Muscle of leg (tissue), 11 donors: ENCODE data around the gene ASTN2. TPM values are rescaled to one million over a fixed set of nuclear protein-coding genes. Genes with fewer than 3 reads are reported as not detected.

Experiments
- DNase-seq: peaks from one replicate; pipeline ENCODE4 v3.0.0; 2013
- H3K27ac ChIP-seq: one replicate; pipeline ENCODE4 v1.5.1; 2013; ENCODE audit warnings: mild to moderate bottlenecking, low read length, control low read depth
- H3K27me3 ChIP-seq: one replicate; pipeline ENCODE4 v1.6.1; 2013; ENCODE audit warnings: low read length; ENCODE audit not compliant: control insufficient read depth, insufficient read depth
- H3K36me3 ChIP-seq: one replicate; pipeline ENCODE4 v1.6.1; 2013; ENCODE audit warnings: low read length; ENCODE audit not compliant: control insufficient read depth, insufficient read depth
- H3K4me1 ChIP-seq: one replicate; pipeline ENCODE4 v1.6.1; 2013; ENCODE audit warnings: low read length; ENCODE audit not compliant: control insufficient read depth, insufficient read depth
- H3K4me3 ChIP-seq: one replicate; pipeline ENCODE4 v1.5.1; 2013; ENCODE audit warnings: low read length, control low read depth
- H3K9me3 ChIP-seq: replicated peaks from 2 replicates; pipeline ENCODE4 v1.6.1; 2013; ENCODE audit warnings: low read depth, low read length; ENCODE audit not compliant: control insufficient read depth
- WGBS: methylation state at CpG from one replicate; pipeline ENCODE4 v1.1.5; 2013; ENCODE audit warnings: missing lambda C conversion rate; ENCODE audit not compliant: insufficient coverage; 5-methylcytosine and 5-hydroxymethylcytosine counted together
- polyA plus RNA-seq, 8 donors: library from polyadenylated mRNA; unstranded; fragments of 120-200 nt; gene quantifications; one replicate each; pipeline versions ENCODE4 v1.2.1 to v1.2.3, GENCODE V29; 2013; ENCODE audit warnings: inconsistent platforms in 1 of 8, low replicate concordance in 1 of 8; ENCODE audit not compliant: insufficient read length in 8 of 8, insufficient read depth in 1 of 8
- total RNA-seq: library from RNA; stranded (reverse); fragments of 120-200 nt; gene quantifications from one replicate; pipeline ENCODE4 v1.2.4, GENCODE V29; 2013

ASTN2 gene
- total and polyA plus RNA-seq, 9 donors, result 2.7 to 10.9 (median 4.4) TPM

GRCh38 chr9:117307701-117308100 lies 107.2 kb downstream of the ASTN2 start:
- DNase-seq, result no peak
- Histone ChIP-seq H3K36me3 (no peaks in the 10 kb centered on the region), H3K9me3 (no peaks in the 10 kb centered on the region), H3K27ac (no peak overlapping the region), H3K4me3 (no peak overlapping the region), H3K27me3 (no peaks in the 10 kb centered on the region), H3K4me1 (no peaks in the 10 kb centered on the region)
- 0% methylated on average over 1 of the region's 3 CpGs for WGBS

- 75% methylated on average over 2 of the region's 3 CpGs for WGBS
Observed at GRCh38 chr9:117306032-117306431, 108.8 kb downstream of the ASTN2 start.

GRCh38 chr9:117305454-117305853 lies 109.4 kb downstream of the ASTN2 start:
- H3K9me3 ChIP-seq, result no peaks in the 10 kb centered on the region
- no peak overlapping the region for H3K4me3 ChIP-seq
- 80% methylated on average over 1 of the region's 2 CpGs for WGBS
- DNase-seq, result no peak
- no peaks in the 10 kb centered on the region for H3K36me3 ChIP-seq
- no peaks in the 10 kb centered on the region for H3K27me3 ChIP-seq
- no peak overlapping the region for H3K27ac ChIP-seq
- no peaks in the 10 kb centered on the region for H3K4me1 ChIP-seq

More at GRCh38 chr9:117306032-117306431, 108.8 kb downstream of the ASTN2 start:
- Histone ChIP-seq H3K27ac (no peak overlapping the region), H3K36me3 (no peaks in the 10 kb centered on the region), H3K27me3 (no peaks in the 10 kb centered on the region), H3K9me3 (no peaks in the 10 kb centered on the region), H3K4me3 (no peak overlapping the region), H3K4me1 (no peaks in the 10 kb centered on the region)
- DNase-seq, result no peak

DNA sequence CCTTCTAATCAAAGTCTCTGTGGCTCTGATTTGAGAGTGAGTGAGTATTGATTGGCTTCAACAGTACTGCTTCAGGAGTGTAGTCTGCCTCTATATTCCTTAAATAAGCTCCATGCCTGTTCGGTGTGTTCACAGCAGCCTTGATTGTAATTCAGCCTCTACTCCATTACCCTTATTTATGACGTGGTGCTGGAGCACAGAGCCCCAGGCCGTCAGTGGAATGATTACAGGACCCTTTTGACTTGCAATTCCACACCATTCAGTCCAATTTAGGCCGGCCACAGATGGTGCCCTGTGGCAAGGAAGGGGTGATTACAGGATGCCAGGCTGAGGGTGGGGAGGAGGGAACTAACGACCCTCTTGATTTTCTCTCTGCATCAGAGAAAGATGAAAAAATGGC lies 110.3 kb downstream of the ASTN2 start:
- no peak for DNase-seq
- no peaks in the 10 kb centered on the region for H3K4me1 ChIP-seq
- no peak overlapping the region for H3K27ac ChIP-seq
- H3K27me3 ChIP-seq, result no peaks in the 10 kb centered on the region
- no peaks in the 10 kb centered on the region for H3K9me3 ChIP-seq
- no peaks in the 10 kb centered on the region for H3K36me3 ChIP-seq
- WGBS, result no CpG with 5 or more reads among the region's 5 CpGs
- H3K4me3 ChIP-seq, result no peak overlapping the region

DNA sequence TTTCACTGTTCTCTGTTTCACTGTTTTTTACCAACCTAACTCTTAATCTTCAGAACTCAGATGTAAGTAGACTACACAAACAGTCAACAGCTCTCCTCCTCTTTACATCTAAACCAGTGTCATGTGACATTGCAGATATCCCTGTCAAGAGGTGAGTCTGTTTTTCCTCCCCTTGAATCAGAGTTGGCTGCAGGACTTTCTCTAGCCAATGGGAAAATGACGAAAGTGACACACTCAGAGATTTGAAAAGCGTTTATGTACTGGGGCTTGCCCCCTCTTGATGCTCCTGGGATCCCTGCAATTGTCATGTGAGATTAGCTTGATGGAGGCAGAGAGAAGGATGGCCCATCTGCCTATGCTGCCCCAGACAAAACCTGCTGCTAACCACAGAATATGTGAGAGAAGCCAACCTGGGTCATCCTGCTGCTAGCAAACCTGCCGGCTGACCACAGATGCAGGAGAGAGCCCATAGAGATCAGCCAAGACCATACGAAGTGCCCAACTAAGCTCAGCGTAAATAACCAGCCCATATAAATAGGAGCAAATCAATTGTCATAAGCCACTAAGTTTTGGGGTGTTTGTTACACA lies 111.1 kb downstream of the ASTN2 start:
- Histone ChIP-seq H3K4me3 (no peak overlapping the region), H3K27ac (no peak overlapping the region), H3K36me3 (no peaks in the 10 kb centered on the region), H3K27me3 (no peaks in the 10 kb centered on the region), H3K9me3 (no peaks in the 10 kb centered on the region), H3K4me1 (no peaks in the 10 kb centered on the region)
- WGBS, result 56% methylated on average over 2 of the region's 5 CpGs
- DNase-seq, result no peak

GRCh38 chr9:117302487-117302886 lies 112.4 kb downstream of the ASTN2 start:
- Histone ChIP-seq H3K27me3 (no peaks in the 10 kb centered on the region), H3K4me3 (no peak overlapping the region)
- no CpG with 5 or more reads among the region's 2 CpGs for WGBS

GRCh38 chr9:117300371-117301110 lies 114.3 kb downstream of the ASTN2 start:
- no peaks in the 10 kb centered on the region for H3K4me1 ChIP-seq
- H3K27me3 ChIP-seq, result no peaks in the 10 kb centered on the region
- DNase-seq, result no peak
- no peaks in the 10 kb centered on the region for H3K36me3 ChIP-seq
- H3K27ac ChIP-seq, result no peak overlapping the region
- H3K4me3 ChIP-seq, result no peak overlapping the region
- WGBS, result 61% methylated on average over 2 of the region's 4 CpGs
- H3K9me3 ChIP-seq, result no peaks in the 10 kb centered on the region

More at GRCh38 chr9:117302487-117302886, 112.4 kb downstream of the ASTN2 start:
- no peaks in the 10 kb centered on the region for H3K9me3 ChIP-seq
- no peaks in the 10 kb centered on the region for H3K4me1 ChIP-seq
- no peak overlapping the region for H3K27ac ChIP-seq
- no peak for DNase-seq
- no peaks in the 10 kb centered on the region for H3K36me3 ChIP-seq

DNA sequence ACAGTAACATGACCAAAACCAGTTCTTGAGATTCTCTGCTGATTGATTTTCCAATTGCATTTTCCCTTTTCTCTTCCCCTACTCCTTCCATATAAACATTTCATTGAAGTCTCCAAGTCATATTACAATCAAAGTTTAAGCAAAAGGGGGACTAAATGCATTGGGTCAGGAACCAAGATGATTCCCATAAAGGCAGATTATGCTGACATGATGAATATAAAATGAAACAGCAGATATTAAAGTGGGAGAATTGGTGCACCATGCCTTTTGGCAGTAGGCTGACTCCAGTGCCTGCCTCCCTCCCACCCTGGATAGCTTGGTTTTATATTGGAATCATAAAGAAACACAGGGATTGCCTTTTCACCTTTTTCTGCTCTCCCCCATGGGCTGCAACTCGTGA lies 118.4 kb downstream of the ASTN2 start:
- 71% methylated on average over 1 of the region's 1 CpG for WGBS
- H3K4me1 ChIP-seq, result no peaks in the 10 kb centered on the region
- no peaks in the 10 kb centered on the region for H3K9me3 ChIP-seq
- no peaks in the 10 kb centered on the region for H3K27me3 ChIP-seq
- no peak overlapping the region for H3K4me3 ChIP-seq
- no peak for DNase-seq
- no peaks in the 10 kb centered on the region for H3K36me3 ChIP-seq
- no peak overlapping the region for H3K27ac ChIP-seq

DNA sequence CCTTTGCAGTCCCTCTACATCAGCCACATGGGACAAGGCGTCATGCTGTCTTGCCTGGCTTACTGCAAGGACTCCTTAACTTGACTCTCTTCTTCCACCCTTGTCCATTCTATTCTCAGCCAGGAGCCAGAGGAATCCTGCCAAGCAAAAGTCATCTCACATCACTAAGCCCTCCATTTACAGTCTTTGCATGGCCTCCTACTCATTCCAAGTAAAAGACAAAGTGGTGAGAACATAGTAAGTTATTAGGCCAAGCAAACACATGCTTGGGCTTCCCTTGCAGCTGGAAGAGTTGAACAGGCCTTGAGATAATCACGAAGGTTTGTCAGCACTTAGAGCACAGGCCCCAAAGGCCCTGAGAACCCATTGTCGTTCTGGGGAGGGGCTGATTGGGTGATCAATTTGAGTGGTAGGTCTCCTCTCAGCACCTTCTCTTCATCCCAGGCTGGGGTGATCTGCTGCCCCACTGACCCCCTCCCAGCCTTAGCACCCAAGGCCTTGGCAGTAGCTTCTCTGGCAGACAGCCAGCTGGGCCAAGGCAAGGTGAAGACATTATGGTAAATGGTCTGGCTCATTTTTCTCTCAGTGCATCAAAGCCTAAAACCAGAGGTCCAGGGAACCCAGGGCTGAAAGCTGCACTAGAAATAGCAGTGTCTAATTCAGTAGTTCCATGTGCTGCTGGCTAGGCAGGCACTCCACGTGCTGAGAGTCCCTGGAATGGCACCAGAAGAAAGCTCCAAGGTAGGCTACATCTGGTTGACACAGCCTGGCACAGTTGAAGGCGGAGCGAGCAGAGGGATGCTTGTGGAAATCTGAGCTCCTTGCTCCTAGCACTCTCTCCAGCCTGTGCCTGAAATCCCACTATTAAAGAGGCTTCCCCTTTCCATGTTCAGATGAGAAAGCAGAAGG lies 121.4 kb downstream of the ASTN2 start:
- Histone ChIP-seq H3K36me3 (no peaks in the 10 kb centered on the region), H3K4me3 (no peak overlapping the region), H3K4me1 (no peaks in the 10 kb centered on the region), H3K27ac (no peak overlapping the region), H3K9me3 (no peaks in the 10 kb centered on the region), H3K27me3 (no peaks in the 10 kb centered on the region)
- peak; percentile 83 for DNase-seq
- WGBS, result 41% methylated on average over 2 of the region's 6 CpGs
